ENCODE results near the gene COPS6.

Gene COPS6

DNA sequence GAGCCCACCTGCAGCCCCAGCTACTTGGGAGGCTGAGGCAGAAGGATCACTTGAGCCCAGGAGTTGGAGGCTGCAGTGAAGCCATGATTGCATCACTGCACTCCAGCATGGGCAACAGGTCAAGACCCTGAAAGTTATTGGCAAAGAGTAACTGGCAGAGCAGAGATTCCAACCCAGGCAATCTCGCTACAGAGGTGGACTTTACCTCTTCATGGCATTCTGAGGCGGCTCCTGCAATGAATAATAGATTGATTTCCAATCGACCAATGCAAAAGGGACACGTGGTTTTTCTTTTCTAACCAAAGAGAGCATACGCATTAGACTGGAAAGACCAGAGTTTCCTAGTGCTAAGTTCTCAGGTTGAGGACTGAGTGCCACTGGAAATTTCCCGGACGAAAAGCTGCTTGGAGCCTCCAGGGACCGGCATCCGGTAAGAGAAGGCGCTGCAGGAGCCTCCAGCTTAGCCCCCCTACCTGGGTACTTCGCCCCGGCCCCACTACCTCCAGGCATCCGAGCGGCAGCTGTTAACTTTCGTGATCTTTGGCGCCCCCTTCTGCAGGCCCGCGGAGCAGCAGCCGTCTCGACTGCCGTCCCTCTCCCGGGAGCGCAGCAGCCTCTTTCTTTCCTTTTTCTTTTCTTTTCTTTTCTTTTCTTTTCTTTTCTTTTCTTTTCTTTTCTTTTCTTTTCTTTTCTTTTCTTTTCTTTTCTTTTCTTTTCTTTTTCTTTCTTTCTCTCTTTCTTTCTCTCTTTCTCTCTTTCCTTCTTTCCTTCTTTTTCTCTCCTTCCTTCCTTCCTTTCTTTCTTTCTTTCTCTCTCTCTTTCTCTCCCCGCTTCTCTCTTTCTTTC, 42.1 kb downstream of the COPS6 start:
- Mint-ChIP-seq H3K4me1 (peaks cover 17% of the 10 kb centered on the region), H3K4me3 (peak overlapping the region; percentile 24 to 32 (median 29))
- TF ChIP-seq CTCF (IDR thresholded peaks at IDR 0.05; ENCODE audit: unreplicated experiment in 3 of 3): peak; percentile 89 to 95 (median 95)

DNA sequence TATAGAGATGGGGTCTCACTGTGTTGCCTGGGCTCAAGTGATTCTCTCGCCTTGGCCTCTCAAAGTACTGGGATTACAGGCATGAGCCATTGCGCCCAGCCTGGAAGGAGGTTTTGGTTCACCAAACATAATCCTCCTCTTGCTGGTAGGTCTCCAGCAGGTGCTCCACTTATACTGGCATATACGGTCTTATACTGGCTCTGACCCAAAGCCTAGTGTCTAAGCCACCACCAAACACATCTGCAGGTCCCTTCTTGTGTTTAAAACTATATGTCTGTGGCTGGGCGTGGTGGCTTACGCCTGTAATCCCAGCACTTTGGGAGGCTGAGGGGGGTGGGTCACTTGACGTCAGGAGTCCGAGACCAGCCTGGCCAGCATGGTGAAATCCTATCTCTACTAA, 43.4 kb downstream of the COPS6 start:
- no peak overlapping the region for H3K27ac Mint-ChIP-seq
- H3K4me1 Mint-ChIP-seq: peaks cover 12% of the 10 kb centered on the region
- peaks cover 8% of the 10 kb centered on the region for H3K27me3 Mint-ChIP-seq (ENCODE audit: low read depth)
- H3K4me3 Mint-ChIP-seq: no peak overlapping the region
- no peaks in the 10 kb centered on the region for H3K9me3 Mint-ChIP-seq
- H3K36me3 Mint-ChIP-seq (ENCODE audit: low read depth): no peaks in the 10 kb centered on the region
- no peak for TF ChIP-seq CTCF (IDR thresholded peaks at IDR 0.05; ENCODE audit: unreplicated experiment in 3 of 3)

More for the DNA sequence above, 42.1 kb downstream of the COPS6 start:
- no peaks in the 10 kb centered on the region for H3K9me3 Mint-ChIP-seq
- H3K36me3 Mint-ChIP-seq (ENCODE audit: low read depth): no peaks in the 10 kb centered on the region
- H3K27me3 Mint-ChIP-seq (ENCODE audit: low read depth): peaks cover 3% of the 10 kb centered on the region
- no peak overlapping the region for H3K27ac Mint-ChIP-seq

- peak; percentile 75 to 89 (median 85) for TF ChIP-seq CTCF (IDR thresholded peaks at IDR 0.05; ENCODE audit: unreplicated experiment in 3 of 3)
- peaks cover 12% of the 10 kb centered on the region for H3K4me1 Mint-ChIP-seq
- peak overlapping the region in 1 of 3 experiments; percentile 5 for H3K27ac Mint-ChIP-seq
- peak overlapping the region in 1 of 3 experiments; percentile 1 for H3K4me3 Mint-ChIP-seq
- H3K36me3 Mint-ChIP-seq (ENCODE audit: low read depth): no peaks in the 10 kb centered on the region
- no peaks in the 10 kb centered on the region for H3K9me3 Mint-ChIP-seq
- H3K27me3 Mint-ChIP-seq (ENCODE audit: low read depth): peaks cover 8% of the 10 kb centered on the region
Measured at GRCh38 chr7:100132697-100133151, 44.0 kb downstream of the COPS6 start.

- Mint-ChIP-seq H3K4me3 (no peak overlapping the region), H3K27ac (no peak overlapping the region), H3K27me3 (ENCODE audit: low read depth) (peaks cover 12% of the 10 kb centered on the region), H3K36me3 (ENCODE audit: low read depth) (no peaks in the 10 kb centered on the region), H3K4me1 (no peaks in the 10 kb centered on the region), H3K9me3 (no peaks in the 10 kb centered on the region)
- TF ChIP-seq CTCF (IDR thresholded peaks at IDR 0.05; ENCODE audit: unreplicated experiment in 3 of 3): no peak
Measured at GRCh38 chr7:100137851-100138760, 49.3 kb downstream of the COPS6 start.

- Mint-ChIP-seq H3K4me1 (no peaks in the 10 kb centered on the region), H3K27ac (no peak overlapping the region), H3K36me3 (ENCODE audit: low read depth) (no peaks in the 10 kb centered on the region), H3K9me3 (no peaks in the 10 kb centered on the region), H3K27me3 (ENCODE audit: low read depth) (peaks cover 4% of the 10 kb centered on the region), H3K4me3 (no peak overlapping the region)
- TF ChIP-seq CTCF (IDR thresholded peaks at IDR 0.05; ENCODE audit: unreplicated experiment in 3 of 3): no peak
Measured at GRCh38 chr7:100141555-100141949, 52.8 kb downstream of the COPS6 start.
